ENCODE results near the gene PPP1CA. TPM values are rescaled to one million over a fixed set of nuclear protein-coding genes. Genes with fewer than 3 reads are reported as not detected.
A peak's percentile ranks its signal among the peaks of the same experiment; 100 is the strongest.

PPP1CA gene
- total RNA-seq, 1 donor from 2014 or later, result 137 TPM

DNA sequence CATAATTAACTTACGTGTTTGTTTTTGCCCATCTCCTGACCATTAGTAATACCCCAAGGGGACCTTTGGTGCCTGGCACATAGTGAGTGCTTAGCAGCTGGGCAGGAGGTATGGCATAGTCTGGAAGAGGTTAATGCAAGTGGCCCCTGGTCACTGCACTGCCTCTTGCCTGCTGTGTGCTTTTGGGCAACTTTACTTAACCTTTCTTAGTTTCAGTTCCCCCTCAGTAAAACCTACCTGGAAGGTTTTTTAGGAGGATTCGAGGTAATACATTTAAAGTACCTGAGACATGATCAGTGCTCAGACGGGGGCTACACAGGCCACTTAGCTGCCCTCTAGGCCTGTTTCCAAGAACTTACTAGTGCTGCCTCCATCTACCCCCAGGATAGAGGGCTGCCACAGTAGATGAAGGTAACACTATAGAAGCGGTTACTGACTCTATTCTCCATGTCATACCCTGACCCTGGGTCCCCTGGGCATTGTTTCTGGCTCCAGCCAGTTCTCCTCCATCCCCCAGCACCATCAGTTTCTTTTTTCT, 51.7 kb downstream of the PPP1CA start:
- DNase-seq (ENCODE audit: extremely low spot score, unreplicated experiment), result no peak
- Mint-ChIP-seq H3K36me3 (no peaks in the 10 kb centered on the region), H3K9me3 (no peaks in the 10 kb centered on the region), H3K27me3 (no peaks in the 10 kb centered on the region), H3K27ac (peak overlapping the region; percentile 7), H3K4me3 (no peak overlapping the region), H3K4me1 (ENCODE audit: unreplicated experiment) (peaks cover 30% of the 10 kb centered on the region)
- TF ChIP-seq, protein P1, sequence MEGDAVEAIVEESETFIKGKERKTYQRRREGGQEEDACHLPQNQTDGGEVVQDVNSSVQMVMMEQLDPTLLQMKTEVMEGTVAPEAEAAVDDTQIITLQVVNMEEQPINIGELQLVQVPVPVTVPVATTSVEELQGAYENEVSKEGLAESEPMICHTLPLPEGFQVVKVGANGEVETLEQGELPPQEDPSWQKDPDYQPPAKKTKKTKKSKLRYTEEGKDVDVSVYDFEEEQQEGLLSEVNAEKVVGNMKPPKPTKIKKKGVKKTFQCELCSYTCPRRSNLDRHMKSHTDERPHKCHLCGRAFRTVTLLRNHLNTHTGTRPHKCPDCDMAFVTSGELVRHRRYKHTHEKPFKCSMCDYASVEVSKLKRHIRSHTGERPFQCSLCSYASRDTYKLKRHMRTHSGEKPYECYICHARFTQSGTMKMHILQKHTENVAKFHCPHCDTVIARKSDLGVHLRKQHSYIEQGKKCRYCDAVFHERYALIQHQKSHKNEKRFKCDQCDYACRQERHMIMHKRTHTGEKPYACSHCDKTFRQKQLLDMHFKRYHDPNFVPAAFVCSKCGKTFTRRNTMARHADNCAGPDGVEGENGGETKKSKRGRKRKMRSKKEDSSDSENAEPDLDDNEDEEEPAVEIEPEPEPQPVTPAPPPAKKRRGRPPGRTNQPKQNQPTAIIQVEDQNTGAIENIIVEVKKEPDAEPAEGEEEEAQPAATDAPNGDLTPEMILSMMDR (conservative IDR thresholded peaks at IDR 0.05), result no peak

DNA sequence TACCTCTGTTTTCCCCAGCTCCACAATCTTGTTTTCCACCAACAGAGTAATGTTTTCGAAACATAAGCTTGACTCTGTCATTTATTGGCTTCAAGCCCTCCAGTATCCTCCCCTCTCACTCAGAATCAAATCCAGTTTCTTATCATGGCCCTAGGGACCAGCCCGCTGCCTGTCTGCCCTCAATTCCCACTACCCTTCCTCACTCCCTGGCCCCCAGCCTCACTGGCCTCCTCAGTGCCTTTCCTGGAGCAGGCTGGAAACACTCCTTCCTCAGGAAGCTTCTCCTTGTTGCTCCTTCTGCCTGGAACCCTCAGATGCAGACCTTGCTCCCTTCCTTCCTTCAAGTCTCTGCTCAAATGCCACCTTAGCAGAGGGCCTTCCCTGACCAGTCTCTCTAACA, 52.2 kb downstream of the PPP1CA start:
- peaks cover 30% of the 10 kb centered on the region for H3K4me1 Mint-ChIP-seq (ENCODE audit: unreplicated experiment)
- H3K9me3 Mint-ChIP-seq, result no peaks in the 10 kb centered on the region

DNA sequence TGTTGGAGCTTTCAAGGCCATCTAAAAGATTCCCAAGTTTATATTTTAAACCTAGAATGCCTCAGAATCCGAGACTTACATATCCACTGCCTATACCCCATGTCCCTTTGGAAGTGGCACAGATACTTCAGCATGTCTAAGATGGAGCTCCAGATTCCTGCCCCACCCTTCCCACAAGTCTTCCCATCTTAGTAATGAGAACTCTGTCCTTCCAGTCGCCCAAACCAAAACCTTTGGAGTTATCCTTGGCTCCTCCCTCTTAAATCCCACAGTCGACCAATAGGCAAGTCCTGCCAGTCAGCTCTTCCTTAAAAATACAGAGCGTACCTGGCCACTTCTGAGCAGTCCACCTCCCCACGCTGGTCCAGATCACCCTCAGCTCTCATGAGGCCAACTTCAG, 52.6 kb downstream of the PPP1CA start:
- no peaks in the 10 kb centered on the region for H3K36me3 Mint-ChIP-seq
- peaks cover 27% of the 10 kb centered on the region for H3K4me1 Mint-ChIP-seq (ENCODE audit: unreplicated experiment)
- TF ChIP-seq, protein P1 (conservative IDR thresholded peaks at IDR 0.05), result no peak
- DNase-seq (ENCODE audit: extremely low spot score, unreplicated experiment), result no peak
- H3K27me3 Mint-ChIP-seq, result no peaks in the 10 kb centered on the region
- H3K27ac Mint-ChIP-seq, result peak overlapping the region; percentile 67
- H3K9me3 Mint-ChIP-seq, result no peaks in the 10 kb centered on the region
- H3K4me3 Mint-ChIP-seq, result no peak overlapping the region

More for the DNA sequence above, 52.2 kb downstream of the PPP1CA start:
- no peak for DNase-seq (ENCODE audit: extremely low spot score, unreplicated experiment)
- TF ChIP-seq, protein P1 (conservative IDR thresholded peaks at IDR 0.05), result no peak
- peak overlapping the region; percentile 7 for H3K27ac Mint-ChIP-seq
- H3K36me3 Mint-ChIP-seq, result no peaks in the 10 kb centered on the region
- H3K27me3 Mint-ChIP-seq, result no peaks in the 10 kb centered on the region
- H3K4me3 Mint-ChIP-seq, result no peak overlapping the region

Other genes with a start within 250 kb of the PPP1CA start
- gene GRK2, start 135.4 kb downstream of the PPP1CA start, total RNA-seq (ENCODE audit: low replicate concordance), result 53.1 and 62.2 TPM in 2 replicates
- 70.5 and 80.9 TPM in 2 replicates for gene ANKRD13D, start 112.6 kb downstream of the PPP1CA start, total RNA-seq (ENCODE audit: low replicate concordance)
- 32.0 and 40.9 TPM in 2 replicates for gene SSH3, start 98.3 kb downstream of the PPP1CA start, total RNA-seq (ENCODE audit: low replicate concordance)
- gene POLD4, start 48.3 kb downstream of the PPP1CA start, total RNA-seq (ENCODE audit: low replicate concordance), result 15.0 and 29.4 TPM in 2 replicates
- gene CLCF1, start 28.3 kb downstream of the PPP1CA start, total RNA-seq (ENCODE audit: low replicate concordance), result 3.2 and 6.7 TPM in 2 replicates
- gene RAD9A, start 9.9 kb downstream of the PPP1CA start, total RNA-seq (ENCODE audit: low replicate concordance), result 29.5 and 41.2 TPM in 2 replicates
- gene TBC1D10C, start 2.2 kb upstream of the PPP1CA start, total RNA-seq (ENCODE audit: low replicate concordance), result 0.87 TPM in 1 of 2 replicates, not detected in the other
- gene CARNS1, start 13.8 kb upstream of the PPP1CA start, total RNA-seq (ENCODE audit: low replicate concordance), result 0.31 and 1.5 TPM in 2 replicates
- 55.5 and 57.0 TPM in 2 replicates for gene RPS6KB2, start 26.6 kb upstream of the PPP1CA start, total RNA-seq (ENCODE audit: low replicate concordance)
- 1.1 and 2.0 TPM in 2 replicates for gene PTPRCAP, start 35.8 kb upstream of the PPP1CA start, total RNA-seq (ENCODE audit: low replicate concordance)
- 77.4 and 90.2 TPM in 2 replicates for gene CORO1B, start 41.6 kb upstream of the PPP1CA start, total RNA-seq (ENCODE audit: low replicate concordance)
- gene GPR152, start 50.9 kb upstream of the PPP1CA start, total RNA-seq (ENCODE audit: low replicate concordance), result not detected in 2 replicates
- not detected in 2 replicates for gene CABP4, start 53.5 kb upstream of the PPP1CA start, total RNA-seq (ENCODE audit: low replicate concordance)
- 41.7 and 46.6 TPM in 2 replicates for gene TMEM134, start 67.4 kb upstream of the PPP1CA start, total RNA-seq (ENCODE audit: low replicate concordance)
- gene AIP, start 81.2 kb upstream of the PPP1CA start, total RNA-seq (ENCODE audit: low replicate concordance), result 32.4 and 47.6 TPM in 2 replicates
- 50.4 and 51.7 TPM in 2 replicates for gene PITPNM1, start 103.5 kb upstream of the PPP1CA start, total RNA-seq (ENCODE audit: low replicate concordance)
- 34.9 and 37.5 TPM in 2 replicates for gene CDK2AP2, start 106.3 kb upstream of the PPP1CA start, total RNA-seq (ENCODE audit: low replicate concordance)
- gene CABP2, start 121.6 kb upstream of the PPP1CA start, total RNA-seq (ENCODE audit: low replicate concordance), result not detected in 2 replicates
- 1,009 and 1,011 TPM in 2 replicates for gene GSTP1, start 182.0 kb upstream of the PPP1CA start, total RNA-seq (ENCODE audit: low replicate concordance)
- 220 and 226 TPM in 2 replicates for gene NDUFV1, start 205.1 kb upstream of the PPP1CA start, total RNA-seq (ENCODE audit: low replicate concordance)
- 10.3 and 16.0 TPM in 2 replicates for gene NUDT8, start 228.1 kb upstream of the PPP1CA start, total RNA-seq (ENCODE audit: low replicate concordance)
- not detected in 2 replicates for gene TBX10, start 237.9 kb upstream of the PPP1CA start, total RNA-seq (ENCODE audit: low replicate concordance)
- 2.2 and 5.8 TPM in 2 replicates for gene ACY3, start 248.9 kb upstream of the PPP1CA start, total RNA-seq (ENCODE audit: low replicate concordance)